Measurements from ENCODE around the gene ALDOC.

The ALDOC gene

GRCh38 chr17:28540231-28540630 lies 36.5 kb downstream of the ALDOC start:
- peaks cover 64% of the 10 kb centered on the region for H3K27me3 ChIP-seq (replicated peaks; ENCODE audit: insufficient read depth, low read length)
- H2AFZ ChIP-seq (ENCODE audit: low read length) = no peak overlapping the region
- H3K79me2 ChIP-seq (ENCODE audit: low read length) = no peaks in the 10 kb centered on the region
- H3K4me1 ChIP-seq (ENCODE audit: low read length) = peaks cover 21% of the 10 kb centered on the region
- no peak for DNase-seq
- H3K4me2 ChIP-seq (ENCODE audit: low read depth, low read length) = no peak overlapping the region
- H3K36me3 ChIP-seq (replicated peaks; ENCODE audit: insufficient read depth, low read length) = no peaks in the 10 kb centered on the region
- no peak overlapping the region for H3K9ac ChIP-seq (ENCODE audit: low read length)
- H3K27ac ChIP-seq (ENCODE audit: low read length) = no peak overlapping the region
- H3K9me2 ChIP-seq (replicated peaks; ENCODE audit: insufficient read depth, low read length) = no peaks in the 10 kb centered on the region
- 0 out of 2 replicates have a peak, but pooled peaks cover 7% of the 10 kb centered on the region for H3F3A ChIP-seq (ENCODE audit: insufficient read depth, low read length)
- no peak for TF ChIP-seq EZH2 (optimal IDR thresholded peaks at IDR 0.05; ENCODE audit: low read depth, low read length)
- TF ChIP-seq, protein P1, sequence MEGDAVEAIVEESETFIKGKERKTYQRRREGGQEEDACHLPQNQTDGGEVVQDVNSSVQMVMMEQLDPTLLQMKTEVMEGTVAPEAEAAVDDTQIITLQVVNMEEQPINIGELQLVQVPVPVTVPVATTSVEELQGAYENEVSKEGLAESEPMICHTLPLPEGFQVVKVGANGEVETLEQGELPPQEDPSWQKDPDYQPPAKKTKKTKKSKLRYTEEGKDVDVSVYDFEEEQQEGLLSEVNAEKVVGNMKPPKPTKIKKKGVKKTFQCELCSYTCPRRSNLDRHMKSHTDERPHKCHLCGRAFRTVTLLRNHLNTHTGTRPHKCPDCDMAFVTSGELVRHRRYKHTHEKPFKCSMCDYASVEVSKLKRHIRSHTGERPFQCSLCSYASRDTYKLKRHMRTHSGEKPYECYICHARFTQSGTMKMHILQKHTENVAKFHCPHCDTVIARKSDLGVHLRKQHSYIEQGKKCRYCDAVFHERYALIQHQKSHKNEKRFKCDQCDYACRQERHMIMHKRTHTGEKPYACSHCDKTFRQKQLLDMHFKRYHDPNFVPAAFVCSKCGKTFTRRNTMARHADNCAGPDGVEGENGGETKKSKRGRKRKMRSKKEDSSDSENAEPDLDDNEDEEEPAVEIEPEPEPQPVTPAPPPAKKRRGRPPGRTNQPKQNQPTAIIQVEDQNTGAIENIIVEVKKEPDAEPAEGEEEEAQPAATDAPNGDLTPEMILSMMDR (IDR thresholded peaks at IDR 0.05; ENCODE audit: low read length) = no peak
- no peak for TF ChIP-seq EZH2phosphoT487 (IDR thresholded peaks at IDR 0.05; ENCODE audit: low read length)
- H3K9me3 ChIP-seq (replicated peaks; ENCODE audit: insufficient read depth, low read length) = no peaks in the 10 kb centered on the region
- 0 out of 2 replicates have a peak, but pooled peaks cover 2% of the 10 kb centered on the region for H4K20me1 ChIP-seq (ENCODE audit: insufficient read depth, low read length)
- no peak overlapping the region for H3K4me3 ChIP-seq (ENCODE audit: low read length)

GRCh38 chr17:28538296-28538895 lies 38.3 kb downstream of the ALDOC start:
- Histone ChIP-seq H4K20me1 (ENCODE audit: insufficient read depth, low read length) (0 out of 2 replicates have a peak, but pooled peaks cover 2% of the 10 kb centered on the region), H3K9me2 (replicated peaks; ENCODE audit: insufficient read depth, low read length) (no peaks in the 10 kb centered on the region), H3K4me1 (ENCODE audit: low read length) (peaks cover 21% of the 10 kb centered on the region), H3F3A (ENCODE audit: insufficient read depth, low read length) (0 out of 2 replicates have a peak, but pooled peaks cover 7% of the 10 kb centered on the region), H3K36me3 (replicated peaks; ENCODE audit: insufficient read depth, low read length) (no peaks in the 10 kb centered on the region), H3K4me2 (ENCODE audit: low read depth, low read length) (peak overlapping the region; percentile 63; the same call in 1 of the 2 replicates), H3K4me3 (ENCODE audit: low read length) (peak overlapping the region; percentile 30; the same call in 1 of the 2 replicates), H2AFZ (ENCODE audit: low read length) (no peak overlapping the region), H3K9ac (ENCODE audit: low read length) (no peak overlapping the region), H3K9me3 (replicated peaks; ENCODE audit: insufficient read depth, low read length) (no peaks in the 10 kb centered on the region), H3K27ac (ENCODE audit: low read length) (no peak overlapping the region), H3K27me3 (replicated peaks; ENCODE audit: insufficient read depth, low read length) (peaks cover 77% of the 10 kb centered on the region), H3K79me2 (ENCODE audit: low read length) (no peaks in the 10 kb centered on the region)
- DNase-seq = peak; percentile 67
- TF ChIP-seq EZH2 (optimal IDR thresholded peaks at IDR 0.05; ENCODE audit: low read depth, low read length) (no peak), EZH2phosphoT487 (IDR thresholded peaks at IDR 0.05; ENCODE audit: low read length) (no peak)
- TF ChIP-seq, protein P1 (IDR thresholded peaks at IDR 0.05; ENCODE audit: low read length) = no peak

DNA sequence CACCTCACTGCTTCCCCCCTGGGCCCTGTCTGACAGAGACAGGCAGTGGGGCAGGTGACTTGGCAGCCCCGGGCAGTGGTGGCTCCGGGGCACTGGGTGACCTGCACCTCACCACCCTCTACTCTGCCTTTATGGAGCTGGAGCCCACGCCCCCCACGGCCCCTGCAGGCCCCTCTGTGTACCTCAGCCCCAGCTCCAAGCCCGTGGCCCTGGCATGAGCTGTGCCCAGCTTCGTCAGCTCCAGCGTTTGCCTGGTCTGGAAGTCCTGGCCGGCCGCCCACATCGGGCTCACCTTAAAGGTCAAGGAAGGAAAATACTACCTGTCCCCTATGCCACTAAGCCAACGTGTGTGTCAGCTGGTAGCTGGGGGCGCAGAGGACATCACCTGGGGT lies 39.5 kb downstream of the ALDOC start:
- no peaks in the 10 kb centered on the region for H3K79me2 ChIP-seq (ENCODE audit: low read length)
- peaks cover 89% of the 10 kb centered on the region for H3K27me3 ChIP-seq (replicated peaks; ENCODE audit: insufficient read depth, low read length)
- H3K4me2 ChIP-seq (ENCODE audit: low read depth, low read length) = no peak overlapping the region
- TF ChIP-seq EZH2 (optimal IDR thresholded peaks at IDR 0.05; ENCODE audit: low read depth, low read length) (no peak), EZH2phosphoT487 (IDR thresholded peaks at IDR 0.05; ENCODE audit: low read length) (no peak)
- TF ChIP-seq, protein P1 (IDR thresholded peaks at IDR 0.05; ENCODE audit: low read length) = no peak
- no peaks in the 10 kb centered on the region for H3K9me2 ChIP-seq (replicated peaks; ENCODE audit: insufficient read depth, low read length)
- H3K27ac ChIP-seq (ENCODE audit: low read length) = no peak overlapping the region
- 0 out of 2 replicates have a peak, but pooled peaks cover 7% of the 10 kb centered on the region for H3F3A ChIP-seq (ENCODE audit: insufficient read depth, low read length)
- H3K9ac ChIP-seq (ENCODE audit: low read length) = no peak overlapping the region
- peaks cover 21% of the 10 kb centered on the region for H3K4me1 ChIP-seq (ENCODE audit: low read length)
- H3K36me3 ChIP-seq (replicated peaks; ENCODE audit: insufficient read depth, low read length) = no peaks in the 10 kb centered on the region
- 0 out of 2 replicates have a peak, but pooled peaks cover 2% of the 10 kb centered on the region for H4K20me1 ChIP-seq (ENCODE audit: insufficient read depth, low read length)
- no peak overlapping the region for H2AFZ ChIP-seq (ENCODE audit: low read length)
- no peaks in the 10 kb centered on the region for H3K9me3 ChIP-seq (replicated peaks; ENCODE audit: insufficient read depth, low read length)
- DNase-seq = no peak
- H3K4me3 ChIP-seq (ENCODE audit: low read length) = no peak overlapping the region
